Measurements from ENCODE around the gene EOLA2.
"Not testable (repeated sequence)": the region's sequence is repeated elsewhere in the genome, so short reads cannot be mapped to it uniquely, and the experiment has no call there.

GRCh38 chrX:149945087-149945670, 6.9 kb upstream of the EOLA2 start:
- not testable (repeated sequence) for TF ChIP-seq POLR2AphosphoS2 (IDR thresholded peaks at IDR 0.05; ENCODE audit: low read depth, low read length); EZH2 (IDR thresholded peaks at IDR 0.05; ENCODE audit: borderline replicate concordance, control insufficient read depth, low read depth, low read length); JUND (IDR thresholded peaks at IDR 0.05; ENCODE audit: low read depth, low read length); EED (IDR thresholded peaks at IDR 0.05; ENCODE audit: low read depth); GABPA (IDR thresholded peaks at IDR 0.05; ENCODE audit: low read depth); CEBPZ (IDR thresholded peaks at IDR 0.05; ENCODE audit: low read depth, low read length); NFYB (IDR thresholded peaks at IDR 0.05; ENCODE audit: insufficient read depth, low read depth, low read length); POLR2A (IDR thresholded peaks at IDR 0.05; ENCODE audit: low read depth, low read length); CREB1 (IDR thresholded peaks at IDR 0.05; ENCODE audit: low read depth); ZNF384 (IDR thresholded peaks at IDR 0.05; ENCODE audit: borderline replicate concordance, low read depth, low read length); MEF2A (IDR thresholded peaks at IDR 0.05; ENCODE audit: insufficient read depth, low read depth, low read length)
- TF ChIP-seq, protein P1, sequence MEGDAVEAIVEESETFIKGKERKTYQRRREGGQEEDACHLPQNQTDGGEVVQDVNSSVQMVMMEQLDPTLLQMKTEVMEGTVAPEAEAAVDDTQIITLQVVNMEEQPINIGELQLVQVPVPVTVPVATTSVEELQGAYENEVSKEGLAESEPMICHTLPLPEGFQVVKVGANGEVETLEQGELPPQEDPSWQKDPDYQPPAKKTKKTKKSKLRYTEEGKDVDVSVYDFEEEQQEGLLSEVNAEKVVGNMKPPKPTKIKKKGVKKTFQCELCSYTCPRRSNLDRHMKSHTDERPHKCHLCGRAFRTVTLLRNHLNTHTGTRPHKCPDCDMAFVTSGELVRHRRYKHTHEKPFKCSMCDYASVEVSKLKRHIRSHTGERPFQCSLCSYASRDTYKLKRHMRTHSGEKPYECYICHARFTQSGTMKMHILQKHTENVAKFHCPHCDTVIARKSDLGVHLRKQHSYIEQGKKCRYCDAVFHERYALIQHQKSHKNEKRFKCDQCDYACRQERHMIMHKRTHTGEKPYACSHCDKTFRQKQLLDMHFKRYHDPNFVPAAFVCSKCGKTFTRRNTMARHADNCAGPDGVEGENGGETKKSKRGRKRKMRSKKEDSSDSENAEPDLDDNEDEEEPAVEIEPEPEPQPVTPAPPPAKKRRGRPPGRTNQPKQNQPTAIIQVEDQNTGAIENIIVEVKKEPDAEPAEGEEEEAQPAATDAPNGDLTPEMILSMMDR (IDR thresholded peaks at IDR 0.05 in 2 of 3, conservative IDR thresholded peaks at IDR 0.05 in 1 of 3; ENCODE audit: control insufficient read depth in 2 of 3, extremely low read depth in 1 of 3, insufficient read depth in 1 of 3, low read depth in 3 of 3, low read length in 3 of 3) = not testable (repeated sequence)
- TF ChIP-seq, protein P2, sequence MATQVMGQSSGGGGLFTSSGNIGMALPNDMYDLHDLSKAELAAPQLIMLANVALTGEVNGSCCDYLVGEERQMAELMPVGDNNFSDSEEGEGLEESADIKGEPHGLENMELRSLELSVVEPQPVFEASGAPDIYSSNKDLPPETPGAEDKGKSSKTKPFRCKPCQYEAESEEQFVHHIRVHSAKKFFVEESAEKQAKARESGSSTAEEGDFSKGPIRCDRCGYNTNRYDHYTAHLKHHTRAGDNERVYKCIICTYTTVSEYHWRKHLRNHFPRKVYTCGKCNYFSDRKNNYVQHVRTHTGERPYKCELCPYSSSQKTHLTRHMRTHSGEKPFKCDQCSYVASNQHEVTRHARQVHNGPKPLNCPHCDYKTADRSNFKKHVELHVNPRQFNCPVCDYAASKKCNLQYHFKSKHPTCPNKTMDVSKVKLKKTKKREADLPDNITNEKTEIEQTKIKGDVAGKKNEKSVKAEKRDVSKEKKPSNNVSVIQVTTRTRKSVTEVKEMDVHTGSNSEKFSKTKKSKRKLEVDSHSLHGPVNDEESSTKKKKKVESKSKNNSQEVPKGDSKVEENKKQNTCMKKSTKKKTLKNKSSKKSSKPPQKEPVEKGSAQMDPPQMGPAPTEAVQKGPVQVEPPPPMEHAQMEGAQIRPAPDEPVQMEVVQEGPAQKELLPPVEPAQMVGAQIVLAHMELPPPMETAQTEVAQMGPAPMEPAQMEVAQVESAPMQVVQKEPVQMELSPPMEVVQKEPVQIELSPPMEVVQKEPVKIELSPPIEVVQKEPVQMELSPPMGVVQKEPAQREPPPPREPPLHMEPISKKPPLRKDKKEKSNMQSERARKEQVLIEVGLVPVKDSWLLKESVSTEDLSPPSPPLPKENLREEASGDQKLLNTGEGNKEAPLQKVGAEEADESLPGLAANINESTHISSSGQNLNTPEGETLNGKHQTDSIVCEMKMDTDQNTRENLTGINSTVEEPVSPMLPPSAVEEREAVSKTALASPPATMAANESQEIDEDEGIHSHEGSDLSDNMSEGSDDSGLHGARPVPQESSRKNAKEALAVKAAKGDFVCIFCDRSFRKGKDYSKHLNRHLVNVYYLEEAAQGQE (IDR thresholded peaks at IDR 0.05; ENCODE audit: low read depth, low read length) = not testable (repeated sequence)

All from GM12878 (cell line).